22Rv1 (cell line): ENCODE data around the gene SDK1.

Experiments used
- ZFX ChIP-seq: fragments of 450-650 bp; IDR thresholded peaks from 2 replicates; pipeline ENCODE4 v1.6.1; 2017; ENCODE audit warnings: antibody characterized with exemption, borderline replicate concordance
- TF ChIP-seq, protein P1 (sequence below): fragments of 450-650 bp; IDR thresholded peaks from 2 replicates; pipeline ENCODE4 v1.5.1; 2017; ENCODE audit warnings: mild to moderate bottlenecking

GRCh38 chr7:4107839-4108238 lies 806.8 kb downstream of the SDK1 start:
- TF ChIP-seq, protein P1, sequence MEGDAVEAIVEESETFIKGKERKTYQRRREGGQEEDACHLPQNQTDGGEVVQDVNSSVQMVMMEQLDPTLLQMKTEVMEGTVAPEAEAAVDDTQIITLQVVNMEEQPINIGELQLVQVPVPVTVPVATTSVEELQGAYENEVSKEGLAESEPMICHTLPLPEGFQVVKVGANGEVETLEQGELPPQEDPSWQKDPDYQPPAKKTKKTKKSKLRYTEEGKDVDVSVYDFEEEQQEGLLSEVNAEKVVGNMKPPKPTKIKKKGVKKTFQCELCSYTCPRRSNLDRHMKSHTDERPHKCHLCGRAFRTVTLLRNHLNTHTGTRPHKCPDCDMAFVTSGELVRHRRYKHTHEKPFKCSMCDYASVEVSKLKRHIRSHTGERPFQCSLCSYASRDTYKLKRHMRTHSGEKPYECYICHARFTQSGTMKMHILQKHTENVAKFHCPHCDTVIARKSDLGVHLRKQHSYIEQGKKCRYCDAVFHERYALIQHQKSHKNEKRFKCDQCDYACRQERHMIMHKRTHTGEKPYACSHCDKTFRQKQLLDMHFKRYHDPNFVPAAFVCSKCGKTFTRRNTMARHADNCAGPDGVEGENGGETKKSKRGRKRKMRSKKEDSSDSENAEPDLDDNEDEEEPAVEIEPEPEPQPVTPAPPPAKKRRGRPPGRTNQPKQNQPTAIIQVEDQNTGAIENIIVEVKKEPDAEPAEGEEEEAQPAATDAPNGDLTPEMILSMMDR: no peak
- TF ChIP-seq ZFX: no peak
